ENCODE data around the gene RCC1.

RCC1 gene

GRCh38 chr1:28552758-28553663 lies 47.2 kb downstream of the RCC1 start, which contains the start of gene TRNAU1AP:
Gene TRNAU1AP (plus strand): TSS chr1:28553085. CDS start chr1:28553111, 26 bp downstream.
- H3K79me2 ChIP-seq (ENCODE audit: low read length): peaks cover 30% of the 10 kb centered on the region
- no peaks in the 10 kb centered on the region for H3K9me2 ChIP-seq (replicated peaks; ENCODE audit: insufficient read depth, low read length)
- H3F3A ChIP-seq (ENCODE audit: insufficient read depth, low read length): peaks cover 19% of the 10 kb centered on the region
- H3K27ac ChIP-seq (ENCODE audit: low read length): peak within 1 kb of the TSS; percentile 83
- H3K4me2 ChIP-seq (ENCODE audit: low read depth, low read length): peak within 1 kb of the TSS; percentile 61; the same call in 1 of the 2 replicates
- H3K4me3 ChIP-seq (ENCODE audit: low read length): peak within 1 kb of the TSS; percentile 92
- no peaks in the 10 kb centered on the region for H4K20me1 ChIP-seq (ENCODE audit: insufficient read depth, low read length)
- no peak for TF ChIP-seq EZH2 (optimal IDR thresholded peaks at IDR 0.05; ENCODE audit: low read depth, low read length)
- no peak for TF ChIP-seq CTCF (IDR thresholded peaks at IDR 0.05; ENCODE audit: low read length)
- no peak for TF ChIP-seq EZH2phosphoT487 (IDR thresholded peaks at IDR 0.05; ENCODE audit: low read length)
- H3K9ac ChIP-seq (ENCODE audit: low read length): peak within 1 kb of the TSS; percentile 91
- no peaks in the 10 kb centered on the region for H3K36me3 ChIP-seq (replicated peaks; ENCODE audit: insufficient read depth, low read length)
- H3K9me3 ChIP-seq (replicated peaks; ENCODE audit: insufficient read depth, low read length): no peaks in the 10 kb centered on the region
- H3K4me1 ChIP-seq (ENCODE audit: low read length): peaks cover 4% of the 10 kb centered on the region; the same call in 1 of the 2 replicates
- DNase-seq: peak; percentile 99
- peak within 1 kb of the TSS; percentile 84 for H2AFZ ChIP-seq (ENCODE audit: low read length)
- H3K27me3 ChIP-seq (replicated peaks; ENCODE audit: insufficient read depth, low read length): no peaks in the 10 kb centered on the region

GRCh38 chr1:28560886-28561285 lies 55.0 kb downstream of the RCC1 start:
- no peak overlapping the region for H3K9ac ChIP-seq (ENCODE audit: low read length)
- H3K9me2 ChIP-seq (replicated peaks; ENCODE audit: insufficient read depth, low read length): no peaks in the 10 kb centered on the region
- H2AFZ ChIP-seq (ENCODE audit: low read length): no peak overlapping the region
- H3K4me3 ChIP-seq (ENCODE audit: low read length): no peak overlapping the region
- H3K79me2 ChIP-seq (ENCODE audit: low read length): peaks cover 27% of the 10 kb centered on the region
- H3K4me2 ChIP-seq (ENCODE audit: low read depth, low read length): no peak overlapping the region
- H3K27me3 ChIP-seq (replicated peaks; ENCODE audit: insufficient read depth, low read length): no peaks in the 10 kb centered on the region
- peaks cover 13% of the 10 kb centered on the region for H3K36me3 ChIP-seq (replicated peaks; ENCODE audit: insufficient read depth, low read length)
- no peaks in the 10 kb centered on the region for H3K9me3 ChIP-seq (replicated peaks; ENCODE audit: insufficient read depth, low read length)
- H3K4me1 ChIP-seq (ENCODE audit: low read length): no peaks in the 10 kb centered on the region
- no peak overlapping the region for H3K27ac ChIP-seq (ENCODE audit: low read length)
- H4K20me1 ChIP-seq (ENCODE audit: insufficient read depth, low read length): no peaks in the 10 kb centered on the region
- TF ChIP-seq EZH2 (optimal IDR thresholded peaks at IDR 0.05; ENCODE audit: low read depth, low read length): no peak
- no peak for TF ChIP-seq CTCF (IDR thresholded peaks at IDR 0.05; ENCODE audit: low read length)
- TF ChIP-seq EZH2phosphoT487 (IDR thresholded peaks at IDR 0.05; ENCODE audit: low read length): no peak
- H3F3A ChIP-seq (ENCODE audit: insufficient read depth, low read length): no peaks in the 10 kb centered on the region
- DNase-seq: no peak

- no peak for TF ChIP-seq EZH2phosphoT487 (IDR thresholded peaks at IDR 0.05; ENCODE audit: low read length)
- TF ChIP-seq EZH2 (optimal IDR thresholded peaks at IDR 0.05; ENCODE audit: low read depth, low read length): no peak
- no peak for TF ChIP-seq CTCF (IDR thresholded peaks at IDR 0.05; ENCODE audit: low read length)
- H3K4me3 ChIP-seq (ENCODE audit: low read length): no peak overlapping the region
- no peaks in the 10 kb centered on the region for H4K20me1 ChIP-seq (ENCODE audit: insufficient read depth, low read length)
- no peak overlapping the region for H2AFZ ChIP-seq (ENCODE audit: low read length)
- peaks cover 20% of the 10 kb centered on the region for H3K36me3 ChIP-seq (replicated peaks; ENCODE audit: insufficient read depth, low read length)
- DNase-seq: no peak
- no peak overlapping the region for H3K4me2 ChIP-seq (ENCODE audit: low read depth, low read length)
- no peak overlapping the region for H3K27ac ChIP-seq (ENCODE audit: low read length)
- peaks cover 32% of the 10 kb centered on the region; the same call in 1 of the 2 replicates for H3K79me2 ChIP-seq (ENCODE audit: low read length)
- no peaks in the 10 kb centered on the region for H3K9me2 ChIP-seq (replicated peaks; ENCODE audit: insufficient read depth, low read length)
- H3F3A ChIP-seq (ENCODE audit: insufficient read depth, low read length): no peaks in the 10 kb centered on the region
- no peak overlapping the region for H3K9ac ChIP-seq (ENCODE audit: low read length)
- H3K9me3 ChIP-seq (replicated peaks; ENCODE audit: insufficient read depth, low read length): no peaks in the 10 kb centered on the region
- no peaks in the 10 kb centered on the region for H3K4me1 ChIP-seq (ENCODE audit: low read length)
- H3K27me3 ChIP-seq (replicated peaks; ENCODE audit: insufficient read depth, low read length): no peaks in the 10 kb centered on the region
Measured at GRCh38 chr1:28564310-28564709, 58.5 kb downstream of the RCC1 start.

Measured in MM.1S (cell line).